Measurements from ENCODE around the gene SORBS2.

Gene SORBS2

DNA sequence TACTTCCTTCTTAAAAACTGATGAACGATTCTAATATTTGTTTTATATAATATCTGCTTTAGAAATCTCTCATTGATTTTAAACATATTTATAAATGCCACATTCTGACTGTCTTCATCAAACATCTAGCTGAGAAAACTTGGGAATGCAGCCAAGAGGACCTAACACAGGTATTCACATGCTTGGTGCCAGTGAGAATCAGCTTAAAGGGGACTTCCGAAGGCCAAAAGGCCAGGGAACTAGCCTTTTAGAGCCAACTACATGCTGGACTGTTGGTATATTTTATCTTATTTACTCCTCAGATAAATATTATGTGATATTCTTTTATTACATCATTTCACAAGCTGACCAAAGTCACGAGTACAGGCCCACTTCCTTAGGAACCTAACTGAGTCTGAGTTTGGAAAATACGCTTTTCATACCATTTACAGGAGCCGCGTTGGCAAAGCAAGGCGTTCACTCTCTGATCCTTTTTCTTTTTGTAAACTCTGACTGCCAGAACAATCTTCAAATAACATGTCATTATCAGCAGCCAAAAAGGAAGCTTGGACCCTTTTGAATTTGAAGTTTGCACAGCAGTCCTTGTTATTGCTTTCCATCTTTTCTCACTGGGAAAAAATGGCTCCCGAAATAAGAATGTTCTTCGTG, 235.6 kb downstream of the SORBS2 start:
- H3K36me3 ChIP-seq (ENCODE audit: control insufficient read depth in 1 of 2, insufficient read depth in 2 of 2, low read length in 2 of 2) = no peaks in the 10 kb centered on the region
- peaks cover 4 to 6% of the 10 kb centered on the region in 2 donors for H3K4me1 ChIP-seq (ENCODE audit: control insufficient read depth in 1 of 2, insufficient read depth in 2 of 2, low read length in 2 of 2)
- H3K27me3 ChIP-seq (ENCODE audit: low read depth, low read length) = no peaks in the 10 kb centered on the region
- H3K27ac ChIP-seq (ENCODE audit: low read length) = peak overlapping the region; percentile 7
- no peak overlapping the region for H3K4me3 ChIP-seq (ENCODE audit: low read depth in 1 of 2, low read length in 2 of 2)
- no peaks in the 10 kb centered on the region for H3K9me3 ChIP-seq (ENCODE audit: control insufficient read depth in 1 of 2, low read length in 2 of 2)

DNA sequence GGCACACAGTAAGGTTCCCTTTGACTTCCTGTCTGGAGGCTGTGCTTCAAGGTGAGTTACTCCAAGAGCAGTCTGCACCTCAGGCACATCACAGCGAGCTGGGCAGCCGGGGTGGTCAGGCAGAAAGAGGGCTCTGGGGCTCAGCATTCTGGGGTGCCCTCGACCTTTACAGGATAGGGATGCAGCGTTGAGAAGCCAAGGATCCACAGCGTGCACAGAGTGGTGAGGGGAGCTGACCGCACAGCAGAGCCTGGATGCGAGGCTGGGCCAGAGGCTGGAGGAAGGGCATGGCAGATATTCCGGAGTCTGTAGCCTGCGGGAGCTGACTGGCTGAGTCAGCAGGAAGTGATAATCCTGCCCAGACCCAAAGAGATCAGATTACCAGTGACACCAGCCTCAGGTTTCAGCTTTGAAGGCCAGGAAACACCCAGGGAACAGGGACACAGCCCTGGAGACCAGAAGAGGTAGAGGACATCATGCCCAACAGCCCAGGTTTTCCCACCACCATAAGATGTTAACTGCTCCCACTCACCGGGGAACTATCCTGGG, 238.3 kb downstream of the SORBS2 start:
- H3K27ac ChIP-seq (ENCODE audit: low read length) = no peak overlapping the region
- no peaks in the 10 kb centered on the region for H3K27me3 ChIP-seq (ENCODE audit: low read depth, low read length)
- no peaks in the 10 kb centered on the region for H3K9me3 ChIP-seq (ENCODE audit: control insufficient read depth in 1 of 2, low read length in 2 of 2)
- H3K36me3 ChIP-seq (ENCODE audit: control insufficient read depth in 1 of 2, insufficient read depth in 2 of 2, low read length in 2 of 2) = no peaks in the 10 kb centered on the region
- H3K4me1 ChIP-seq (ENCODE audit: control insufficient read depth in 1 of 2, insufficient read depth in 2 of 2, low read length in 2 of 2) = peaks cover 4 to 6% of the 10 kb centered on the region in 2 donors
- no peak overlapping the region for H3K4me3 ChIP-seq (ENCODE audit: low read depth in 1 of 2, low read length in 2 of 2)

DNA sequence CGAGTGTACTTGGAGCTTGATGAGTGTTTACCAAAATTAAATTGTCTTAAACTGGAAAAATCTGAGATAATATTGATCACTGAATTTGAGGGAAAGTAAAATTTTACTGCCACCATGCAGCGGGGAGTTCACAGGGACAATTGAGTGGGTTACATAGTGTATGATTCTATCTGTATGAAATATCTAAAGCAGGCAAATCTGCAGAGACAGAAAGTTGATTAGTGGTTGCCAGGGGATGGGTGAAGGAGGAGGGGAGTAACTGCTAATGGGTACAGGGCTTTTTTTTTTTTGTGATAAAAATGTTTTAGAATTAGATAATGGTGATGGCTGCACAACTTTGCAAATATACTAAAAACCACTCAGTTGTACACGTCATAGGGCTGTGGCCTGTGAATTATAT, 241.3 kb downstream of the SORBS2 start:
- Histone ChIP-seq H3K9me3 (ENCODE audit: control insufficient read depth in 1 of 2, low read length in 2 of 2) (no peaks in the 10 kb centered on the region), H3K36me3 (ENCODE audit: control insufficient read depth in 1 of 2, insufficient read depth in 2 of 2, low read length in 2 of 2) (no peaks in the 10 kb centered on the region), H3K27me3 (ENCODE audit: low read depth, low read length) (no peaks in the 10 kb centered on the region), H3K4me1 (ENCODE audit: control insufficient read depth in 1 of 2, insufficient read depth in 2 of 2, low read length in 2 of 2) (peaks cover 6 to 29% of the 10 kb centered on the region in 2 donors), H3K27ac (ENCODE audit: low read length) (no peak overlapping the region), H3K4me3 (ENCODE audit: low read depth in 1 of 2, low read length in 2 of 2) (no peak overlapping the region)

DNA sequence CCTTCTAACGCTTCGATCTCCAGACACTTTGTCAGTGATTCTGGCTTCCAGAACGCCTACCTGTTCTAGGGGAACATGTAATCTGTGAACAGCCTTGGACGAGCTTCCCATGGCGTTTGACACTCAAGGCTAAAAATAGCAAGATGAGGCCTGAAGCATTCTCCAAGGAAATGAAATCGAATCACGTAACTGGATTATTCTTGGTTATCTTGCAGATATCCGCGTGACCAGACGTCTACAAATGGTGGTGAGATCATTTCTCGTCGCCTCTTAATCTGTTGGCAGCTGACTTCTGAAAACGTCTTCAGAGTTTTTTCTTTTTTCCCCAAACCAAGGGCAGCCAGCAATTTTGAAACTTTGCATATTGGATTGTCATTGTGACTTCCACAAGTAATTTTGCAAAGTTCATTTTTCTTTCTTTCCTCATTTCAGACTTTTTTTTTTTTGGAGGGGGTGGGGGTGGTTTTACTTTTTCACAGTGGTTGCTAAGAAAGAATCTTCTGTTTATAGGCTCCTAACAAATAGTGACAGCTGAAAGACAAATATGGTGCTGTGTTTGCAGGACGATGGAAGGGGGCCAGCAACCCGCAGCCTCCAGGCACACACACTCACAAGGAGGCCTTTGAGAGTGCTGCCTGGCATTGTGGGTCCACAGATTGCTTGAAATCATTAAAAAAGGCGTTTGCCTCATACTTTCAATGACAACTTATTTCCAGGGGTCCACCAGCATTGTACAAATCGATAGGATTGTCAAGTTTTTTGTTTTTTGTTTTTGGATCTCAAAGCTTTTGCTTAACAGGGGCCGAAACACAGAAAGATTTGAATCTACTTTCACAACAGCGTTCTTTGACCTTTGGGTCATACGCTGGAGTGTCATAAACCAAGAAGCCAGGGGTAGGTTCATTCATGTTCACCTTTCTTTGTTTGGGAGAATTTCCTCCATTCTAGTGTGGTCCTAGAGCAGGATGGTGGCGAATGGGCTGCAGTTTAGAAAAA, 244.3 kb downstream of the SORBS2 start:
- peak overlapping the region; percentile 89 for H3K27ac ChIP-seq (ENCODE audit: low read length)
- H3K4me1 ChIP-seq (ENCODE audit: control insufficient read depth in 1 of 2, insufficient read depth in 2 of 2, low read length in 2 of 2) = peaks cover 6 to 31% of the 10 kb centered on the region in 2 donors
- no peaks in the 10 kb centered on the region for H3K36me3 ChIP-seq (ENCODE audit: control insufficient read depth in 1 of 2, insufficient read depth in 2 of 2, low read length in 2 of 2)
- H3K4me3 ChIP-seq (ENCODE audit: low read depth in 1 of 2, low read length in 2 of 2) = peak overlapping the region in 1 of 2 donors; percentile 46
- H3K27me3 ChIP-seq (ENCODE audit: low read depth, low read length) = no peaks in the 10 kb centered on the region
- H3K9me3 ChIP-seq (ENCODE audit: control insufficient read depth in 1 of 2, low read length in 2 of 2) = peaks cover 0 to 6% of the 10 kb centered on the region in 2 donors

DNA sequence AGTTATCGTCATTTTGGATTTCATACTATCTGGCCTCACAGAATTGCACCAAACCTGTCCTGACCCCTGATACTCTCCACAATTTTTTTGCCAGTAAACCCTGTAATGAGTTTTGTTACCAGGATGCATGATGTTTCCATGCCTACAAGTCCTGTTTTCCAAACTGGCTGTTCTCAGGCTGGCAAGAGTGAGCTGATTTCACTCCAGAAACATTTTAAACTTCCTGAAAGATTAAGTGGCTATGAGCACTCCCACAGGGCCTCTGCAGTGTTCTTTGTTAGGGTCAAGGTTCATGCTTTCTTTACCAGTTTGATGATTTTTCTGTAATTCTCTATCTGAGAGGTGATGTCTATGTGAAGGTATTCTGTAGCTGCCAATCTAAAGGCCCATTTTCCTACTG, 245.0 kb downstream of the SORBS2 start:
- H3K4me3 ChIP-seq (ENCODE audit: low read depth in 1 of 2, low read length in 2 of 2) = peak overlapping the region in 1 of 2 donors; percentile 46
- H3K27me3 ChIP-seq (ENCODE audit: low read depth, low read length) = no peaks in the 10 kb centered on the region
- peaks cover 0 to 6% of the 10 kb centered on the region in 2 donors for H3K9me3 ChIP-seq (ENCODE audit: control insufficient read depth in 1 of 2, low read length in 2 of 2)
- H3K36me3 ChIP-seq (ENCODE audit: control insufficient read depth in 1 of 2, insufficient read depth in 2 of 2, low read length in 2 of 2) = no peaks in the 10 kb centered on the region
- H3K4me1 ChIP-seq (ENCODE audit: control insufficient read depth in 1 of 2, insufficient read depth in 2 of 2, low read length in 2 of 2) = peaks cover 6 to 31% of the 10 kb centered on the region in 2 donors
- H3K27ac ChIP-seq (ENCODE audit: low read length) = peak overlapping the region; percentile 89

DNA sequence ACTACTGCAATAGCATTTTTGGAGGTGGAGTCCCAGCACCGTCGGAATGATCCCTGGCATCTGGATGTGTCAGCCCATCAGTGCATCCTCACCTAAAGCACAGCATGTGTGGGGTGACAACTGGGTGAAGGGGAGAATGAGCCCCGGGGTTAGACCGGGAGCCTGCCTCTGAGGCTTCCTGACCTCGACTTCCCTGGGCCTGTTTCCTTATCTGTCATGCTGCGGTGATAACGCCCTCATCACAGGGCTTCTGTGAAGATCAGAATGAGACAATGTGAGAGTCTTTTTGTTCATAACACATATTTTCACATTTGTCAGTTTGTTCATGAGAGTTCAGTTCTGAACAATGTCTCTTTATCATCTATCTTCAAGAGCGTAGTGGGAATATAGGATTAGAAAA, 245.6 kb downstream of the SORBS2 start:
- H3K4me3 ChIP-seq (ENCODE audit: low read depth in 1 of 2, low read length in 2 of 2) = no peak overlapping the region
- H3K27ac ChIP-seq (ENCODE audit: low read length) = peak overlapping the region; percentile 89
- H3K4me1 ChIP-seq (ENCODE audit: control insufficient read depth in 1 of 2, insufficient read depth in 2 of 2, low read length in 2 of 2) = peaks cover 6 to 31% of the 10 kb centered on the region in 2 donors
- H3K36me3 ChIP-seq (ENCODE audit: control insufficient read depth in 1 of 2, insufficient read depth in 2 of 2, low read length in 2 of 2) = no peaks in the 10 kb centered on the region
- peaks cover 0 to 6% of the 10 kb centered on the region in 2 donors for H3K9me3 ChIP-seq (ENCODE audit: control insufficient read depth in 1 of 2, low read length in 2 of 2)
- H3K27me3 ChIP-seq (ENCODE audit: low read depth, low read length) = no peaks in the 10 kb centered on the region

DNA sequence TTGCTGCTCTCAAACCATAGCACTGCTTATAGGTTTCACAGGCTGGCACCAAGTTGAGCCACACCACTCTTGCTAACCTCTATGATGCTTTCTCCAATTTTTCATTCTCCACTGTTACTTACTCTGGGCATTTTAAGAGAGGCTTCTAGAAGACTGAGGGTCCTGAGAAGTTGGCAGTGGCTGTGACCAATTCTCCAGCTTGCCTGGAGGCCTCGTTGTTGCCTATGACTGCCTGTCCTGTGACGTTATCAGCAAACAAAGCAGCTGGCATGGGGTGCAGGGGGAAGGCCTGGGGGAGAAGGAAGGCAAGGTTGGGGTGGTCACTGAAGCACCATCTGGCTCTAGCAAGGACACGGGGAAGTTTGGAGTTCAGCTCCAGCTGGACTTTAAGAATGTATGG, 246.3 kb downstream of the SORBS2 start:
- Histone ChIP-seq H3K4me3 (ENCODE audit: low read depth in 1 of 2, low read length in 2 of 2) (no peak overlapping the region), H3K4me1 (ENCODE audit: control insufficient read depth in 1 of 2, insufficient read depth in 2 of 2, low read length in 2 of 2) (peaks cover 6 to 31% of the 10 kb centered on the region in 2 donors), H3K27ac (ENCODE audit: low read length) (peak overlapping the region; percentile 89), H3K9me3 (ENCODE audit: control insufficient read depth in 1 of 2, low read length in 2 of 2) (peaks cover 0 to 6% of the 10 kb centered on the region in 2 donors), H3K36me3 (ENCODE audit: control insufficient read depth in 1 of 2, insufficient read depth in 2 of 2, low read length in 2 of 2) (no peaks in the 10 kb centered on the region), H3K27me3 (ENCODE audit: low read depth, low read length) (no peaks in the 10 kb centered on the region)

DNA sequence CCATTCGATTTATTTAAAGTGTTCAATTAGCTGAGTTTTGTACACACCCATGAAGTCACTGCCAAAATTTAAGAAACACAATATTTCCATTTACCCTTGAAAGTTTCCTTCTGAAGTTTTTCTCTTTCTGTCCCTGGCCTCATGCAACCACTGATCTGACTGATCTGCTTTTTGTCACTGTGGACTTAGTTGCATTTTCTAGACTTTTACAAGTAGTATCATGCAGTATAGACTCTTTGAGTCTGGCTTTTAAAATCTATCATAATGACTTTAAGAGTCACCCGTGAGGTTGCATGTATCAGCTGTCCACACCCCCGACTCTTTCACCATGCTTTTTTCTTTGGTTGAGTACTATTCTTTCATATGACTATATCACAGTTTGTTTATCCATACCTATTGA, 247.6 kb downstream of the SORBS2 start:
- Histone ChIP-seq H3K27me3 (ENCODE audit: low read depth, low read length) (no peaks in the 10 kb centered on the region), H3K9me3 (ENCODE audit: control insufficient read depth in 1 of 2, low read length in 2 of 2) (peaks cover 0 to 6% of the 10 kb centered on the region in 2 donors), H3K4me1 (ENCODE audit: control insufficient read depth in 1 of 2, insufficient read depth in 2 of 2, low read length in 2 of 2) (peaks cover 6 to 36% of the 10 kb centered on the region in 2 donors), H3K36me3 (ENCODE audit: control insufficient read depth in 1 of 2, insufficient read depth in 2 of 2, low read length in 2 of 2) (no peaks in the 10 kb centered on the region), H3K4me3 (ENCODE audit: low read depth in 1 of 2, low read length in 2 of 2) (no peak overlapping the region), H3K27ac (ENCODE audit: low read length) (no peak overlapping the region)

DNA sequence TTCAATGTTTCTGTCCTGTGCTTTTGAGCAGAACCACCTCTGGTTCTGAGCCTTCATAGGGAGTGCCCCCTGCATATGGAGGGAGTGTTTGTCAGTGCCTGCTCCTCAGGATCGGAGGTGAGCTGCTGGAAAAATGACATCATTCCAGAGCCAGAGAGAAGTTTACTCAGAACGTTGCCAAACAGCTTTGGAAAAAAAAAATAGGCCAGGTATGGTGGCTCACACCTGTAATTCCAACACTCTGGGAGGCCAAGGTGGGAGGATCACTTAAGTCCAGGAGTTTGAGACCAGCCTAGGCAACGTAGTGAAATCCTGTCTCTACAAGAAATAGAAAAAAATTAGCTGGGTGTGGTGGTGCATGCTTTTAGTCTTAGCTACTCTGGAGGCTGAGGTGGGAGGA, 249.5 kb downstream of the SORBS2 start:
- H3K27ac ChIP-seq (ENCODE audit: low read length) = no peak overlapping the region
- H3K27me3 ChIP-seq (ENCODE audit: low read depth, low read length) = no peaks in the 10 kb centered on the region
- H3K4me3 ChIP-seq (ENCODE audit: low read depth in 1 of 2, low read length in 2 of 2) = no peak overlapping the region
- H3K9me3 ChIP-seq (ENCODE audit: control insufficient read depth in 1 of 2, low read length in 2 of 2) = peaks cover 0 to 6% of the 10 kb centered on the region in 2 donors
- no peaks in the 10 kb centered on the region for H3K36me3 ChIP-seq (ENCODE audit: control insufficient read depth in 1 of 2, insufficient read depth in 2 of 2, low read length in 2 of 2)
- peaks cover 6 to 28% of the 10 kb centered on the region in 2 donors for H3K4me1 ChIP-seq (ENCODE audit: control insufficient read depth in 1 of 2, insufficient read depth in 2 of 2, low read length in 2 of 2)

DNA sequence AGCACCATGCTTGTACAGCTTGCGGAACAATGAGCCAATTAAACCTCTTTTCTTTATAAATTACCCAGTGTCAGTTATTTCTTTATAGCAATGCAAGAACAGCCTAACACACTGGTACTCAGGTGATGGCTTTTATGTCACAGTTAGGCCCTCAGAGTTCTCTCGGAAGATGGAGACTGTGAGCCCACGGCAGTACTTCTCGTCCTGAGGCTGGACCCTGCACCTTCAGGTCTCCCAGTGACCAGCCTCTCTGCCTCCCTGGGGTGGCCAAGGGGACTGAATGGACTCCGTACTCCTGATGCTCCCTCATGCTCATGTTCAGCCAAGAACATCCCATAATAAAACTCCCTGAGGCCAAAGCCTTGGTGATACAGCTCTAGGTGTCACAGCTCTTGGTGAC, 251.7 kb downstream of the SORBS2 start:
- Histone ChIP-seq H3K9me3 (ENCODE audit: control insufficient read depth in 1 of 2, low read length in 2 of 2) (peaks cover 0 to 6% of the 10 kb centered on the region in 2 donors), H3K4me1 (ENCODE audit: control insufficient read depth in 1 of 2, insufficient read depth in 2 of 2, low read length in 2 of 2) (peaks cover 0 to 12% of the 10 kb centered on the region in 2 donors), H3K27ac (ENCODE audit: low read length) (no peak overlapping the region), H3K4me3 (ENCODE audit: low read depth in 1 of 2, low read length in 2 of 2) (no peak overlapping the region), H3K27me3 (ENCODE audit: low read depth, low read length) (no peaks in the 10 kb centered on the region), H3K36me3 (ENCODE audit: control insufficient read depth in 1 of 2, insufficient read depth in 2 of 2, low read length in 2 of 2) (no peaks in the 10 kb centered on the region)

DNA sequence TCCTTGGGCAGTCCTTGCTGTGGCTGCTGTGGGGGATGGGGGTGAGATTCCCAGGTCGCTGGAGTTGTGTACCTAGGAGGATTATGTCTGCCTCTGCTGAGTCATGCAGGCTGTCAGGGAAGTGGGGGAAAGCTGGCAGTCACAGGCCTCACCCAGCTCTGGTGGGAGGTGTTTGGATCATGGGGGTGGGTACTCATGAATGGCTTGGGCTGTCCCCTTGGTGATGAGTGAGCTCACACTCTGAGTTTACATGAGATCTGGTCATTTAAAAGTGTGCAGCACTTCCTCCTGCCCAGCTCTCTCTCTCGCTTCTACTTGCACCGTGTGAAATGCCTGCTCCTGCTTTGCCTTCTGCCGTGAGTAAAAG, 252.1 kb downstream of the SORBS2 start:
- H3K27me3 ChIP-seq (ENCODE audit: low read depth, low read length) = no peaks in the 10 kb centered on the region
- peaks cover 0 to 12% of the 10 kb centered on the region in 2 donors for H3K4me1 ChIP-seq (ENCODE audit: control insufficient read depth in 1 of 2, insufficient read depth in 2 of 2, low read length in 2 of 2)
- no peaks in the 10 kb centered on the region for H3K36me3 ChIP-seq (ENCODE audit: control insufficient read depth in 1 of 2, insufficient read depth in 2 of 2, low read length in 2 of 2)
- H3K9me3 ChIP-seq (ENCODE audit: control insufficient read depth in 1 of 2, low read length in 2 of 2) = peaks cover 0 to 4% of the 10 kb centered on the region in 2 donors
- H3K4me3 ChIP-seq (ENCODE audit: low read depth in 1 of 2, low read length in 2 of 2) = no peak overlapping the region
- no peak overlapping the region for H3K27ac ChIP-seq (ENCODE audit: low read length)

Measured in muscle layer of duodenum (tissue), 2 donors.